ENCODE data around the gene SLC37A1. TPM values are rescaled to one million over a fixed set of nuclear protein-coding genes. Genes with fewer than 3 reads are reported as not detected.
A peak's percentile ranks its signal among the peaks of the same experiment; 100 is the strongest.

Gene SLC37A1
- total and polyA plus RNA-seq, 8 donors = 4.7 to 14.3 (median 7.9) TPM

GRCh38 chr21:42574234-42575027 lies 60.8 kb downstream of the SLC37A1 start:
- Histone ChIP-seq H3K4me1 (no peaks in the 10 kb centered on the region), H3K27ac (no peak overlapping the region), H3K9me3 (no peaks in the 10 kb centered on the region), H3K36me3 (peaks cover 0 to 16% (median 0%) of the 10 kb centered on the region in 3 donors), H3K27me3 (no peaks in the 10 kb centered on the region), H3K4me3 (no peak overlapping the region)
- intact Hi-C loops (cut with DNase I) = no loop called here
- no peak for FAIRE-seq
- WGBS, 2 donors = 84 to 87% methylated on average over 7 of the region's 7 CpGs
- no peak for TF ChIP-seq CTCF (IDR thresholded peaks at IDR 0.05)
- no peak for ATAC-seq
- DNase-seq = peak in 3 of 6 donors; percentile 2 to 21 (median 15)

GRCh38 chr21:42575111-42575510 lies 61.5 kb downstream of the SLC37A1 start:
- FAIRE-seq = no peak

GRCh38 chr21:42576639-42577038 lies 63.0 kb downstream of the SLC37A1 start:
- Histone ChIP-seq H3K27me3 (no peaks in the 10 kb centered on the region), H3K36me3 (peaks cover 0 to 12% (median 0%) of the 10 kb centered on the region in 3 donors), H3K4me3 (no peak overlapping the region), H3K9me3 (no peaks in the 10 kb centered on the region), H3K4me1 (no peaks in the 10 kb centered on the region), H3K27ac (no peak overlapping the region)
- intact Hi-C loops (cut with DNase I) = no loop called here
- no peak for DNase-seq
- no peak for TF ChIP-seq CTCF (IDR thresholded peaks at IDR 0.05)
- 96 to 100% methylated on average over 1 of the region's 1 CpG for WGBS, 2 donors
- FAIRE-seq = no peak
- no peak for ATAC-seq

More at GRCh38 chr21:42575111-42575510, 61.5 kb downstream of the SLC37A1 start:
- DNase-seq = peak in 3 of 6 donors; percentile 6 to 29 (median 23)
- intact Hi-C loops (cut with DNase I) = no loop called here
- no peak overlapping the region for H3K4me3 ChIP-seq
- peaks cover 0 to 16% (median 0%) of the 10 kb centered on the region in 3 donors for H3K36me3 ChIP-seq
- H3K9me3 ChIP-seq = no peaks in the 10 kb centered on the region
- WGBS, 2 donors = 95 to 98% methylated on average over 8 of the region's 8 CpGs
- no peaks in the 10 kb centered on the region for H3K27me3 ChIP-seq
- H3K27ac ChIP-seq = no peak overlapping the region
- H3K4me1 ChIP-seq = no peaks in the 10 kb centered on the region
- ATAC-seq = no peak
- no peak for TF ChIP-seq CTCF (IDR thresholded peaks at IDR 0.05)

DNA sequence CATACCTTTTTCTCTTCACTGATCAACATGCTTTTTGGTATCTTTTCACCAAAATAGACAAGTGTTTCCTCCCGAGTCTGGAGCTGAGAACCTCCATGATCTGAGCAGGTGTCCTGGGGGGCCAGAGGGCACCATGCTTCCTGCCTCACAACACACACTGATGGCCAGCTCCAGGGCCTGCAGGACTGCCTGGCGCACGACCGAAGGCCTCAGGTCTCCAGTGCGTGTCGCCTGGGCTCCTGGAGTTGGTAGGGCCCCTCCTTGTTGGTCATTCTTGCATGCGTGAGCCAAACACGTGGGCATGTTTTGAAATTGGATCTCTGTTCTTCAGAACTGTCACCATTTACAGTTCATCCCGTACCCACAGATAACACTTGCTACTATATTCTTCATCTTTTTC lies 64.4 kb downstream of the SLC37A1 start:
- 89 to 95% methylated on average over 9 of the region's 9 CpGs for WGBS, 2 donors
- no peak for FAIRE-seq
- no peak for TF ChIP-seq CTCF (IDR thresholded peaks at IDR 0.05)
- no peak overlapping the region for H3K27ac ChIP-seq
- no peaks in the 10 kb centered on the region for H3K4me1 ChIP-seq
- H3K9me3 ChIP-seq = no peaks in the 10 kb centered on the region
- DNase-seq = peak in 2 of 6 donors; percentile 19 to 24
- H3K27me3 ChIP-seq = no peaks in the 10 kb centered on the region
- no peak for ATAC-seq
- peaks cover 0 to 10% (median 0%) of the 10 kb centered on the region in 3 donors for H3K36me3 ChIP-seq
- intact Hi-C loops (cut with DNase I) = no loop called here
- no peak overlapping the region for H3K4me3 ChIP-seq
